Measurements from ENCODE around the gene DBN1. TPM values are rescaled to one million over a fixed set of nuclear protein-coding genes. Genes with fewer than 3 reads are reported as not detected.

Gene DBN1
- total RNA-seq, 1 experiment from 2014 or later, result 343 TPM

DNA sequence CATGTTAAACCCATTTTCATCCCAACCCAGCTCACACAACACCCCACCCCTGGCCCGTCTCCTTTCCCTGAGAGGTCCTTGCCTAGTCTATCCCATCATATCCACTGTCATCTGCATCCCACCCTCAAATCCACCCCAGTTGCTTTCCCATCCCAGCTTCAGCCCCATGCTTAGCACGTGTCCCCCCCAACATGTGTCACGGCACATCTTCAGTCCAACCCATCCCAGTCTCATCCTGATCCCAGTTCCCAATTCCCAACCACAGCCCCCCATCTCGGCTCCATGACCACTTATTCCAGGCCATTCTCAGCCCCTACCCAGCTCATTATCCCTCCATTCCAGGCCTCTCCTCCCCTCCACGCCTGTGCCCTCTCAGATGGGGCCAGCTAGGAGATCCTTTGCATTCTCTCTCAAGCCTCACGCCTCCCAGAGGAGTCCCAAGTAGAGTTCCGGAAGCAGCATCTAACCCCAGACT, 605 bp upstream of the DBN1 start:
- no peak for DNase-seq (ENCODE audit: low spot score)

DNA sequence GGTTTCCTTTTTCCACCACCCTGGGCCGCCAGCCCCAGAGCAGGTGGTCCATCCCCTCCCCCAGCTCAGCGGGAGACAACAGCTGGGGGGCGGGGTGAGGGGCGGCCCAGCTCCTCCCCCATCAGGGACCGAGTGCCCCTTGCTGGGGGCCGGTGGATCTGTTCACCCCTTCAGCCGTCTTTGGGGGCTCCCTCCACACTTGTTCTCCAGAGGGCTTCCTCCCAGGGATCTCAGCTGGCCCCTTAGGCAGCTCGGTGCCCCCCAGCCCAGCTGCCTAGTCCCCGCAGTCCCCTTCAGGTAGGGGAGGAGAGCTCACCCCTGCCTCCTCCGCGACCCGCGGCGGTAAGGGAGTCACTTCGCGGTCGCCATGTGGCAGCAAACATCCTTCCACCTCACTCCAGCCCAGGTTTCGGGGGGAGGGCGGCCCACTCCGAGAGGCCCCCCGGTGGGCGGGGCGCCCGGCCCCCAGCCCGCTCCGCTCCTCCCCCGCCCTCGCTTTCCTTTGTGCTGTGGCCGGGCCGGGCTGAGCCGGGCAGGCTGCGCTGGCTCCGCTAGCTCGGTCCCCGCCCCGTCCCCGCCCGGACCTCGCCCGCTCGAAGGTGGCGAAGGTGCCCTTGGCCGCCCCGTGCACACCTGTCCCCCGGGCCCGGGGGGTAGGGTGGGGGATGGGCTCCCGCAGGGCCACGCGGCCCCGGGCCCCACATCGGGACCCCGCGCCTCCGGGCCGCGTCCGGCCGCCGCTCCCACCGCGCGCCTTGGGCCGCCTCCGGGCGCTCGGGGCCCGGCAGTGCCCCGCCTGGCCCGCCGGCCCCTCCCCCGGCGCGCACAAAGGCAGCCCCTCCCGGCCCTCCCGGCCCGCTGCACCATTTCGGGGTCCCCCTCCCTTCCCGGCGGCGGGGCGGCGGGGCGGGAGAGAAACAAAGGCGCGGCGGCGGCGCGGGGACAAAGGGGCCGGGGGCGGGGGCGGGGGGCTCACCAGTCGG, 683 bp downstream of the DBN1 start:
- no peak for DNase-seq (ENCODE audit: low spot score)

DNA sequence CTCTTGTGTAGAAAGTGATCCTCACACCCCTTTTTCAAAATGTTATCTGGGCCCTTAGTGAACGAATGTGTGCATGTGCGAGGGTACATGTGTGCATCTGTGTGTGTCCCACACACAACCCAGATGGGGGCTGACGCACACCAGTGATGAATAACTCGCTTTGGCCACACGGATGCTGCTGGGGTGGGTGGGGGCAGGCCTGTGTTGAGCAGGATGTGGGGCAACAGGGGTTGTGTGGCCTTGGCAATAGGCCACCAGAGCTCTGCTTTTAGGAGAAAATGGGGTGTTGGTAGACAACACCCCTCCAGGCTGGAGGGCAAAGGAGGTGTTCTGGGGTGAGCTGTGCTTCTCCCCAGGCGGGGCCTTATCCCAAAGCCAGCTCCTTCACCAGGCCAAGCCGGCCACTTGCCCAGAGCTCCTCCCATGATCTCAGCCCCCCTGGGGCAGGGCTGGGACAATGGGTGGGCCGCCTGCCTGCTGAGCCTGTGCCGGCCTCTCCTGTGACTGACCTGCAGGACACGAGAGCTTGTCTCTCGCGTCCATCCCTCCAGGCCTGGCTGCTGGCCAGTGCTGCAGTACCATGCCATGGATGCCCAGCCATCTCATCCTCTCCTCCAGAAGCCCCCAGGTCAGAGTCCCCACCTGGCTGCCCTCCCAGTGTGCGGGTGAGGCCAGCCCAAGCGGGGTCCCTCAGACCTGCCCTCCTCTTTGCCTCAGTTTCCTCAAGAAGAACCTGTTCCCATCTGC, 1.7 kb downstream of the DBN1 start:
- no peak for DNase-seq (ENCODE audit: low spot score)

DNA sequence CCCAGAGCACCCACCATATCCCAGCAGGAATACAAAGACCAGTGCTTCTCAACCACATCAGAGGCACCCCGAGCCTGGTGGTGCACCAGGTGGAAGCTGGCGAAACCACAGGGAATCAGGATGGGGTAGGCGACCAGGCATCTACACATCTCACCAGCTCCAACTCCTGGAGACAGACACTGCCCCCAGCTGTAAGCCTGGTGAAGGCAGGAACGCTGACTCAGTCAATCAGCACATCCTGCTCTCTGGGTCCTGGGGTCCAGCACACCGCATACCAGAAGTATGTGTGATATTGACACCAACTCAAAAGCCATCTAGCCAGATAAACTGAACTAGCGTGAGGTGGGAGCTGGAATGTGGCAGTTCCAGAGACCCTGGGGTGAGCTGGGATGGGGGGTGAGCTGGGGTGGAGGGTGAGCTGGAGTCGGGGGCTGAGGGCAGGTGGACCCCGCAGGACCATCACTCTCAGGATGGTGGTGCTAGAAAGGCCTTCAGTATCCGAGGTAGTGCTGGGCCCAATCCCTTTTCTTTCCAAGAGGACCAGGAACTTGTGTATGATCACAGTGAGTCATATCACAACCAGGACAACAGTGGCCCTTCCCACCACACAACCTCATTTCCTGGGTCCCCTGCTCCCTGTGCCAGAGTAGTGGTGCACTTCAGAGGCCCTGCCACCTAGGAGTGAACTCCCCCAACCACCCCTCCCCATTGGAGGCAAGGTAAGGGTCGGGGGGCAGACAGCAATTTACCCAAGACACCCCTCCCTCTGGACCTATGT, 2.5 kb downstream of the DBN1 start:
- no peak for DNase-seq (ENCODE audit: low spot score)

DNA sequence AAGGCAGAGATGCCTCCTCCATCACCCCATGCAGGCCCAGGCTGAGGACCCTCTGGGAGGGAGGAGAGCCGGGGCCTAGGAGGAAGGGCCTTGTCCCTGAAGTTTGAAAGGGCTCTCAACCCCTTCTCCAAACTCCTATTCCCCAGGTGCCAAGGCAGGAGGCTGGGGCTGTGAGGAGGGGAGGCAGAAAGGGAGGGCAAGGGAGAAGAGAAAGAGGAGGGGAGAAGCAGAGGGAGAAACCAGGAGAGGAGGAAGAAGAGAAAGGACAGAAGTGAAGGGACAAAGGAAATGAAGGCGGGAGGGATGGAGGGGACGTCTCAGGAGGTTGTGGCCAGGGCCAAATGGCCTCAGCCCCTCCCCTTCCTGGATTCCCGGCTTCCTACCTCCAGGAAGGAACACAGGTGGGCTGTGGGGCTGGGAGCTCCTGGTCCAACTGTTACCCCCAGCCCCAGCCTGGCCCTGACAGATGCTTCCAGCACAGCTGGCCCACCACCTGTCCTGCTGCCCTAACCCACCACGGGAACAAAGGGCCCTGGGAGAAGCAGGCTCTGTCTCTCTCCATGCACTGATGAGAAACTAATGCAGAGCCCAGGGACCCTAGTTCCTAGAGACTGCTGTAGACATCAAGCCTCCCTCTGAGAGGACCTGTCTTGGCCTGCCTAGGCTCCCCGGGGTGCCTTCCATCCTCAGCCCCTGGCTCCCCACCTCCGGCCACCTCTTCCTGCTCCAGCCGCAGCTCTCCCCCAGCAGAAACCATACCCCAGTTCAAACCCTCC, 3.5 kb downstream of the DBN1 start:
- no peak for DNase-seq (ENCODE audit: low spot score)

DNA sequence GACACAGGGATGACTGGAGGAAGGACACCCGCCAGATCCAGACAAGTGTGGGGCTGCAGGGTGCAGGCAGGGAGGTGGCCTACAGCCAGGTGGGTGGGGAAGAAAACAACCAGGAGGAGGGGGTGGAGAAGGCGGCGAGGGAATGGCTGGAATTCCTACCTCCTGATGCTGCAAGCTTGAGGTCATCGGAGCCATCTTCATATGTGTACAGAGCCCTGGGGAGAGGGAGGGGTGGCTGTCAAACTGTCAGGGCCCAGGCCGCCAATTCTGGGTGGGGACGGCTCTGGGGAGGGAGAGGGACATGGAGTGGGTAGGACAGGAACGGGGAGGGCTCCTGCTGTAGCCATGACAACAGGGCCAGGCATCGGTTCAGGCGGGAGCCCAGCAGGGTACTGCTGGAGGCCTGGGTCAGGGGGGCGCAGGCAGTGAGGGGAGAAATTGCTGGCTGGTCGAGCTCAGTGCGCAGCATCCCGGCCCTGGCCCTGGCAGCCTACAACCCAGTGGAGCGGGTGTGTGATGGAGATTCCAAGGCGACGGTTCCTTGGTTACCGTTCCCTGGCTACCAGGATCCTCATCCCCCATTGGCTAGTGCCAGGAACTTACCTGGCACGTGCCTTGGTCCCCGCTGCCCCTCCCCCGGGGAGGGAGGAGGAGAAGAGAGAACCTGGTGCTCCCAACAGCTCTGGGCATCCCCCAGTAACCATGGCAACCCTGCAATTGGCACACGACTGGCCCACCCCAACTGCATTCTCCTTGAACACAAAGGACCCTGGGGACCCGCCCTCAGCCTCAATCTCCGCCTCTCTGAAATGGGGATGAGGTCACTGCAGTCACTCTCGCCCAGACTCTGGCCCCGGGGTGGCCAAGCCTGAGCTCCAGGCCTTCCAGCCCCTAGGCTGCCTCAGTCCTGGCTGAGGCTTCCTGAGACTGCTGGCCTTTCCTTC, 4.5 kb downstream of the DBN1 start:
- DNase-seq (ENCODE audit: low spot score), result peak; percentile 74

DNA sequence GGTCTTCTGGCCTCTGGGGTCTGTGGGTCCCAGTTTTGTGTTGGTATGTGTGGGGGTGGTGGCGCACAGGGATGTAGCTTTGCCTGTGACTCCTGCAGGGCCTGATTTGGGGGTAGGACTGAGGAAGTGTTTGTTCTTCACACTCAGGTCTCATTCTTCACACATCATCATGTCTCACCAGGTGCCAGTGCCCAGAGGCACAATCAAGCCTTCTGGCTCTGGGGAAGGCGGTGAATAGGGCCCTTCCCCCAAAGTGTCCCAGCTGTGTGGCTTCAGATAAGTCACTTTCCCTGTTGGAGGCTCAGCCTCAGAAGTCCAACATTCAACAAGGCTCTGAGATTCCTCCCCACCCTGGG, 5.1 kb downstream of the DBN1 start:
- no peak for DNase-seq (ENCODE audit: low spot score)

DNA sequence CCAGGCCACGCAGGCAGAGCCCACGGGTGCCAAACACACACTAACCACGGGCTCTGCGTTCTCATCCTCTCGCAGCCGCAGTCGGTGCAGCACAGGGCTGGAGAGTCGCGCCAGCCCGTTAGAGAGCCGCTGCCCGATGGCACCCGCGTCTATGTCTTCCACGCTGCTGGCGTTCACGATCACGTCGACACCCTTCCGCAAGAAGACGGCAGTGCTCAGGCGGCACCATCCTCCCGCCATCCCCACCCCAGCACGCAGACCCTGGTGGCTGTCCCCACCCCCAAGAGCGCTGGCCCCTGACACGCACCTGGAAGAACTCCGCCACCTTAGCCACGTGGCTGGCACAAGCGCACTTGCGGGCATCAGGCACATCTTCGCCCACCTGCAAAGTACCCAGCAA, 6.0 kb downstream of the DBN1 start:
- no peak for DNase-seq (ENCODE audit: low spot score)

DNA sequence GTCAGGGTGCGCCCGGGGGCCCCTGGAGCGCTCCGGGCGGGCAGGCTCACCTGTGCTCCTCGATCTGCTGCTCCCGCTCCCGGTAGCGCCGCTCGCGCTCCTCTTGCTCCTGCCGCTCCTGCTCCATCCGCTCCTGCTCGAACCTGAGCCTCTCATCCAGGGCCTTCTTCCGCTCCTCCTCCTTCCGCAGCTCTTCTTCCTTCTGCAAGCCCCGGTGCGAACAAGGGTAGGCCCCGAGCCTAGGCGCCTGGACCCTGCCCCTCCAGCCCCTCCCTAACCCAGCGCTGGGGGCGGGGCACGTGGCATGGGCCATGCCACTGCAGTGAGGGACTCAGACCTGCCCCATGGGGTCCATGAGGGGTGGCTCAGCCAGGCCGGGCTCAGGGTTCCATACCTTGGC, 6.6 kb downstream of the DBN1 start:
- no peak for DNase-seq (ENCODE audit: low spot score)

DNA sequence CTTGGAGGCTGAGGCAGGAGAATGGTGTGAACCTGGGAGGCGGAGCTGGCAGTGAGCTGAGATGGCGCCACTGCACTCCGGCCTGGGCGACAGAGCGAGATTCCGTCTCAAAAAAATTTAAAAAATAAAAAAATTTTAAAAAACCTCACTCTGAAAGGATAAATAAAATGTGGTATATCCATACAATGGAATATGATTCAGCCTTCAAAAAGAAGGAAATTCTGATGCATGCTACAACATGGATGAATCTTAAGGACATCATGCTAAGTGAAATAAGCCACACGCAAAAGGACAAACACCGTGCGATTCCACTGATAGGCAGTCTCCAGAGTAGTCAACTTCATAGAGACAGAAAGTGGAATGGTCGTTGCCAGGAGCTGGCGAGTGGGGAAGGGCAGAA, 8.4 kb downstream of the DBN1 start:
- no peak for DNase-seq (ENCODE audit: low spot score)

DNA sequence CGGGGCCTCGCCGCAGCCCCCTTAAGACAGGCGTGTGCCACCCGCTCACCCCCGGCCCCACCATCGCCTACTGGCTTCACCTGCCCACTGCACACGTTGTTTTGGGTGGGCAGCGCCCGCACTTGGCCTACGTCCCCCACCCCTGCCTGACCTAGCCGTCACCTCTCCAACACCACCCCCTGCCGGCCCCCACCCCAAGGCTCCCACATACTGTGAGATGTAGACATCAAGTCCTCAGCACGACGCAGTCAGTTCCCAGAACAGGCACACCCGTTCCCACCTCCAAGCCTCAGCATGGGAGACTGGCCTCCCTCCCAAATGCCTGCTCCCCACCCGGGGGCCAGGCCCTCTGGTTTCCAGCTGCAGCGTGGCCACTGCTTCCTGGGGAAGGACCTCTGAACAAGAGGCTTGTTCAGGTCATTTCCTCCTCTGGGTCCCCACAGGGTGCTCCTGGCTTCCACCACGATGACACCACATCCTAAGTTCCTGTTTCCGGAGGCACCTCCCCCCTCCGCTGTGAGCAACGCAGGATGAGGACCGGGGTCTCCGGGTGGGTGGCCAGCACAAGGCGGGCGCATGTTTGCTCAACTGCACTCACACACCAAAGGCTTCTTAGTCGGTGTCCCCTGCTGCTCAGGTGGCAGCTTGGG, 11.3 kb downstream of the DBN1 start:
- DNase-seq (ENCODE audit: low spot score), result no peak

DNA sequence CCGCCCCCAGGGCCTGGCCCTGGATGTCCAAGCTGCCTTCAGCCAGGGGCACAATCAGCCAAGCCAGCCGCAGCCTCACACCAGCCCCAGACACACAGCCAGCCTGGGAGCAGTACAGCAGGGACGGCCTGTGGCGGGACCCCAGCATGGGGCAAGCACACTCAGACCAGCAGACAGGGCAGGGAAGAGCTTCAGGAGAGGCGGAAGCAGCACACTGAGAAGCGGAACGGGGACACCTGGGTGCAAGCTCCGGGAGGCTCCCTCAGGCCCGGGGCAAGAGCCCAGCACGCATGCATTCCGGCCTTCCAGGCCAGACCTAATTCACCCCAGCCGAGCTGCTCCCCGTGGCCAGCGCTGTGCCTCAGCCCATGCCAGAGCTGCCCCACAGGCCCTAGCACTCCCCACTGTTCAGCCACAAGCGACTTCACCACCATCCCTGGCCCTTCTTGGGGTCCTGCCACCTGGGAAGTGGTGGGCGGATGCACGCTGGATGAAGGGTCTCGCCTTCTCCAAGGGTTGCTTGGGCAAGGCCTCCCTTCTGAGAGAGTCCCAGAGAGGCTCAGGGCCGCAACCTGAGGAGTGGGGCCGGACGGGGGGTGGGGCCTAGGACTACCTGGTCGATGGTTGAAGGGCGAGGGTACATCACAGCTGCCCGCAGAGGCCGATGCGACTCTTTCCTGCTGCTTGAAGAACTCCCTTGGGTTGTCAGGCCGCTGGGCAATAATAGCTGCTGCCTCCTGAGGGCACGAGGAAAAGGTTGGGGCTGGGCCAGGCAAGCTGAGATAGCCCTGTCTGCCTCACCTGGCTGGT, 13.4 kb downstream of the DBN1 start:
- DNase-seq (ENCODE audit: low spot score), result no peak

DNA sequence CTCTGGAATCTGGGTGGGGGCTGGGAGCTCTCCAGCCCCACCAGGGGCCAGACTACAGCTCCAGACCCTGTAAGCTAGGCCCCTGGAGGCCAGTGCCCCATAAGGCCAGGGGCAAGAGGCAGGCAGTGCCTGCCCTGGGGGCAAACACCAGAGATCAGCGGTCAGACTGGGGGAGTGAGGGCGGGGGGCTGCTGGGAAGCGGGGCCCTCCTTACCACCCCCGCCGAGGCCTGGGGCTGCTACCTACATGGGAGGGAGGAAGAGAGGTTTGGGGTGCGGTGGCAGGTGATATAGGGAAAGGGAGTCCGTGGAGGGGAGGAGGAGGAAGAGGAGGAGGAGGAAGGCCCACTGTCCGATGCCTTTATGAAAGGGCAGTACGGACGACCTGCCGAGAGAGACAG, 14.1 kb downstream of the DBN1 start:
- DNase-seq (ENCODE audit: low spot score), result no peak

DNA sequence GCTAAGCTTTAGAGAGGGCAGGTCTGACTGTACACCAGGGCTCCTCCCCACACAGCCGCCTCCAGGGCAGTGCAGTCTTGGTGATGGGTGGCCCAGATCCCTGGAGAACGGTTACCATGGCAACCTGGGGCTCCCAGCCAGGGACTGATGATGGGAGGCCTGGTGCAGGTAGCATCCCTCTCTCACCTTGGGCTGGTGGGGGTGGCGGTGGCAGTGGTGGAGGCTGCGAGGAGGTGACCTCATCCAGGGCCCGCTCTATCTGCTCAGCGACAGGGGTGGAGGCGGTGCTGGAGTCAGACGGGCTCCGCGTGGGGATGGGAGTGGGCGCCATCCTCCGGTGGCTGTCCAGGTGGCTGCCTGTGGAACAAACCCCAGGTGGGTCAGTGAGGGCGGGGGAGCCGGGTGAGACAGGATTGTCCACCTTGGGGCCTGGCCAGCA, 14.5 kb downstream of the DBN1 start:
- DNase-seq (ENCODE audit: low spot score), result peak; percentile 69

DNA sequence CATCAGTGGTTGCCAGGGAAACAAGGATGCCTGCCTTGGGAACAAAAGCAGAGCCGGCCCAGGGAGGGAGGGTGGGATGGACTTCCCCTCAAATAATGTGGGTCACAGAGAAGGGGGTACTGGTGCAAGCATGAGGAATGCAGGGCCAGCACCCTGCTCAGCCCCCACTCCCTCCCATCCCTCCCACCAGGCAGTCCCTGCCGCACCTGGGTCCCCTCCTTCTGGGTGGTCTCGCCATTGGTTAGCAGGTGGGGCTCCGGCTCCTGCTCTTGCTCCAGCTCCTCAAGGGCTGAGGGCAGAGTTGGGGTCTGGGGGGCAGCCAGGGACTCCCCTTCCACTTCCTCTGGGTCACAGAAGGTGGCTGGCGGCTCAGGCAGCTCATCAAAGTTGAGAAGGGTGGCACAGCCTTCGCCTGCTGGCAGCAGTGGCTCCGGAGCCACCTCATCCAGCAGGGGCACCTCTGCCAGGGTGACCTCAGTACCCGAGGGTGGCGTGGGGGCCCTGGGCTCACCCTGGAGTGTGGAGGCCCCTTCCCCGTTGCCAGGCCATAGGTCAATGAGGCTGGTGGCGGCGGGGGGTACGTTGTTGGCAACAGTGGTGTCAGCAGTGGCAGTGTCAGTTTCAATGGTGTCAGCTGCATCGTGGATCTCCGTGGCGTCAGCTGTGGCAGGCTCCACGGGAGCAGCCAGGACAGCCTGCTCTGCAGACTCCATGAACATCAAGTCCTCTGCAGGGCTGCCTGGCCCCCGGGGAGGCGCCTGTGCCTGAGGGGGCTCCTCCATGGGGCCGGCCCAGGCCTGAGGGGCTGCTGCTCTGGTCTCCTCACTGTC, 15.4 kb downstream of the DBN1 start:
- DNase-seq (ENCODE audit: low spot score), result no peak

DNA sequence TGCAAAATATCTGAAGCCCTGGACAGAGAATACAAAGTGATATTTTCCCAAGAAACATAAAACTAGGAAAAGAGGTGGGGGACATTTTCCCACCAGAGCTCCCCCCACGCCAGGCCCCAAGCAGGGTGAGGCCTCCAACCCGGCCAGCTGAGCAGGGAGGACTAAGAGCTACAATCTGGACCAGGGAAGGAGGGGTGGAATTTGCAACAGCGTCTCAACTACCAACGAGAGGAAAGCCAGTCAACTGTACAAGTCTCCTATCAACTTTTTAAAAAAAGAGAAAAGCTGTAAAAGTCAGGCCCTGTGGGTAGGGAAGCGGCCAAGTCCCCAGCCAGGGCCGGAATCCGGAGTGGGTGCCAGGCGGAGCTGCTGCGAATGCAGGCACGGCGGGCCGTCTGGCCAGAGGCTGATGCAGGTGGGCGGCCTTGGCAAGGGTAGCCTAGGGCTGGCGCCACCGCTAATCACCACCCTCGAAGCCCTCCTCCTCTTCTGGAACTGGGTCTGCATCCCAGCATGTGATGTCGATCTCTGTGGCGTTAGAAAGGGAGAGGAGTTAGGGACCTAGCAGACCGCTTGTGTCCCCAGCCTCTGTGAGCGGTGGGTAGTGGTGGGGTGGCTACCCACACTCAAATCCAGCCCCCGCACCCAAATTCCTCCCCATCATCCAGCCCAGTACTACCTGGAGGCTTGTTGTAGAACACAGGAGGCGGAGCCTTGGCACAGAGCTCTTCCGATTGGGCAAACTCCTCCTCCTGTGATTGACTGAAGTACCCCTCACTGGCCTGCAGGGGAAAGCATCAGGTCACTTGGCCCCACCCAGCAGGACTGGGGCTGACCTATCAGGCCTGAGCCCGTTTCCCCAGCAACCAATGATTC, 16.2 kb downstream of the DBN1 start:
- DNase-seq (ENCODE audit: low spot score), result peak; percentile 99

DNA sequence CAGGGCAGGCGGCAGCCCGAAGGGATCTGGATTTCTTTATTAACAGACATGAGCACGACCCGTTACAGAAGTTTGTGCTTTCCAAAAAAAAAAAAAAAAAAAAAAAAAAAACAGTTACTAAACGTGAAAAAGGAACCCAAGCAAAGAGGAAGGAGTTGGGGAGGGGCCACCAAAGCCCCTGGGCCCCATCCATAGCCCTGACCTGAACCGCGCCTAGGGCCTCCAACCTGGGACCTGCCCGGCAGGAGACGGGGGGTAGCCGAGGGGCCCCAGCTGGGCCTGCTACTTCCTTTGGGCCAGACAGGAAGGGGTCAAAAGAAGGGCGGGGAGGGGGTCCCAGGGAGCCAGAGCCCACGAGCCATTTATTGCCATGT, 16.9 kb downstream of the DBN1 start:
- no peak for DNase-seq (ENCODE audit: low spot score)

Data from A172 (cell line).